Measurements from ENCODE around the gene LYRM1. TPM values are rescaled to one million over a fixed set of nuclear protein-coding genes. Genes with fewer than 3 reads are reported as not detected.
A peak's percentile ranks its signal among the peaks of the same experiment; 100 is the strongest.

LYRM1 gene
- total RNA-seq, 1 experiment from 2014 or later = 67.3 TPM

GRCh38 chr16:20954574-20954973 lies 54.0 kb downstream of the LYRM1 start:
- CTCF ChIA-PET = interaction anchor here (0.6 to 0.9 kb wide), 4 partner anchors 104 to 198 kb away, joined by 3 to 4 read pairs (median 4); no protein-coding TSS in a partner anchor
- no TSS peak for BruUV-seq (replicated peaks)
- Mint-ChIP-seq H3K27me3 (ENCODE audit: insufficient read depth, unreplicated experiment) (no peaks in the 10 kb centered on the region), H3K4me1 (ENCODE audit: insufficient read depth, unreplicated experiment) (no peaks in the 10 kb centered on the region), H3K27ac (ENCODE audit: low read depth, unreplicated experiment) (no peak overlapping the region), H3K9me3 (ENCODE audit: unreplicated experiment) (no peaks in the 10 kb centered on the region), H3K4me3 (ENCODE audit: unreplicated experiment) (no peak overlapping the region), H3K36me3 (ENCODE audit: insufficient read depth, unreplicated experiment) (no peaks in the 10 kb centered on the region)
- POLR2A ChIA-PET = interaction anchor here (0.9 to 1.5 kb wide), 2 partner anchors 48 to 99 kb away, joined by 3 to 5 read pairs; no protein-coding TSS in a partner anchor
- no peak for TF ChIP-seq CTCF (IDR thresholded peaks at IDR 0.05; ENCODE audit: unreplicated experiment)
- intact Hi-C loops (cut with micrococcal nuclease) = no loop called here
- no peak for DNase-seq (ENCODE audit: unreplicated experiment)

- intact Hi-C loops (cut with micrococcal nuclease) = loop anchor here (1.0 kb wide), 1 partner anchor 106 kb away; no protein-coding TSS in a partner anchor
- Mint-ChIP-seq H3K27ac (ENCODE audit: low read depth, unreplicated experiment) (no peak overlapping the region), H3K27me3 (ENCODE audit: insufficient read depth, unreplicated experiment) (no peaks in the 10 kb centered on the region), H3K4me1 (ENCODE audit: insufficient read depth, unreplicated experiment) (no peaks in the 10 kb centered on the region), H3K9me3 (ENCODE audit: unreplicated experiment) (no peaks in the 10 kb centered on the region), H3K4me3 (ENCODE audit: unreplicated experiment) (no peak overlapping the region), H3K36me3 (ENCODE audit: insufficient read depth, unreplicated experiment) (no peaks in the 10 kb centered on the region)
- peak; percentile 25 for DNase-seq (ENCODE audit: unreplicated experiment)
- no peak for TF ChIP-seq CTCF (IDR thresholded peaks at IDR 0.05; ENCODE audit: unreplicated experiment)
- ChIA-PET POLR2A (no interaction called here), CTCF (interaction anchor here (1.2 to 1.3 kb wide), 2 partner anchors 67 to 107 kb away, joined by 3 read pairs; no protein-coding TSS in a partner anchor)
- BruUV-seq (replicated peaks) = no TSS peak
Observed at GRCh38 chr16:20956319-20956718, 55.7 kb downstream of the LYRM1 start.

- no TSS peak for BruUV-seq (replicated peaks)
- Mint-ChIP-seq H3K4me1 (ENCODE audit: insufficient read depth, unreplicated experiment) (no peaks in the 10 kb centered on the region), H3K36me3 (ENCODE audit: insufficient read depth, unreplicated experiment) (no peaks in the 10 kb centered on the region), H3K27ac (ENCODE audit: low read depth, unreplicated experiment) (no peak overlapping the region), H3K4me3 (ENCODE audit: unreplicated experiment) (no peak overlapping the region), H3K9me3 (ENCODE audit: unreplicated experiment) (no peaks in the 10 kb centered on the region), H3K27me3 (ENCODE audit: insufficient read depth, unreplicated experiment) (no peaks in the 10 kb centered on the region)
- POLR2A ChIA-PET = no interaction called here
- intact Hi-C loops (cut with micrococcal nuclease) = no loop called here
- no peak for DNase-seq (ENCODE audit: unreplicated experiment)
- TF ChIP-seq CTCF (IDR thresholded peaks at IDR 0.05; ENCODE audit: unreplicated experiment) = no peak
- CTCF ChIA-PET = interaction anchor here (0.7 to 1.3 kb wide), 2 partner anchors 66 to 126 kb away, joined by 3 read pairs; no protein-coding TSS in a partner anchor
Observed at GRCh38 chr16:20957153-20957552, 56.6 kb downstream of the LYRM1 start.

GRCh38 chr16:20960899-20961298 lies 60.3 kb downstream of the LYRM1 start:
- Mint-ChIP-seq H3K4me3 (ENCODE audit: unreplicated experiment) (no peak overlapping the region), H3K9me3 (ENCODE audit: unreplicated experiment) (peaks cover 6% of the 10 kb centered on the region), H3K4me1 (ENCODE audit: insufficient read depth, unreplicated experiment) (no peaks in the 10 kb centered on the region), H3K27me3 (ENCODE audit: insufficient read depth, unreplicated experiment) (no peaks in the 10 kb centered on the region), H3K36me3 (ENCODE audit: insufficient read depth, unreplicated experiment) (no peaks in the 10 kb centered on the region), H3K27ac (ENCODE audit: low read depth, unreplicated experiment) (no peak overlapping the region)
- ChIA-PET CTCF (interaction anchor here (0.6 to 1.0 kb wide), 3 partner anchors 13 to 580 kb away, joined by 3 read pairs; no protein-coding TSS in a partner anchor), POLR2A (no interaction called here)
- intact Hi-C loops (cut with micrococcal nuclease) = no loop called here
- BruUV-seq (replicated peaks) = no TSS peak
- DNase-seq (ENCODE audit: unreplicated experiment) = no peak
- no peak for TF ChIP-seq CTCF (IDR thresholded peaks at IDR 0.05; ENCODE audit: unreplicated experiment)
